WI38 (cell line): ENCODE measurements around the gene NAV2.
A peak's percentile ranks its signal among the peaks of the same experiment; 100 is the strongest.

ENCODE experiments used
- H3K4me3 ChIP-seq: 2 replicates; pipeline ENCODE4 v1.5.1; 2011; ENCODE audit warnings: low read depth, mild to moderate bottlenecking, control low read depth, low read length
- CTCF ChIP-seq: IDR thresholded peaks from 2 replicates; pipeline ENCODE4 v1.5.1; 2012; ENCODE audit warnings: low read depth, mild to moderate bottlenecking, control low read depth, low read length

The NAV2 gene

GRCh38 chr11:19912958-19913892 lies 200.6 kb downstream of the NAV2 start:
- peak overlapping the region; percentile 21 for H3K4me3 ChIP-seq
- TF ChIP-seq CTCF = no peak

GRCh38 chr11:19913893-19914249 lies 201.2 kb downstream of the NAV2 start:
- no peak for TF ChIP-seq CTCF
- H3K4me3 ChIP-seq = no peak overlapping the region

GRCh38 chr11:19915808-19916207 lies 203.2 kb downstream of the NAV2 start:
- no peak for TF ChIP-seq CTCF

GRCh38 chr11:19917069-19917468 lies 204.4 kb downstream of the NAV2 start:
- TF ChIP-seq CTCF = no peak
- no peak overlapping the region for H3K4me3 ChIP-seq

More at GRCh38 chr11:19915808-19916207, 203.2 kb downstream of the NAV2 start:
- H3K4me3 ChIP-seq = no peak overlapping the region

- no peak overlapping the region for H3K4me3 ChIP-seq
- no peak for TF ChIP-seq CTCF
Observed at GRCh38 chr11:19918302-19919049, 205.8 kb downstream of the NAV2 start.

GRCh38 chr11:19919050-19919561 lies 206.5 kb downstream of the NAV2 start:
- H3K4me3 ChIP-seq = no peak overlapping the region
- no peak for TF ChIP-seq CTCF

GRCh38 chr11:19920982-19921381 lies 208.3 kb downstream of the NAV2 start:
- no peak for TF ChIP-seq CTCF
- H3K4me3 ChIP-seq = no peak overlapping the region
